GM21737 (cell line): Measurements from ENCODE around the gene SERINC5.
"Not testable (repeated sequence)": the region's sequence is repeated elsewhere in the genome, so short reads cannot be mapped to it uniquely, and the experiment has no call there.

Source experiments
- ATAC-seq: cut with Tn5 transposase; IDR thresholded peaks from one replicate; pipeline ENCODE4 v1.9.1; 2021; ENCODE audit warnings: mild to moderate bottlenecking, moderate library complexity; ENCODE audit not compliant: unreplicated experiment

The SERINC5 gene

DNA sequence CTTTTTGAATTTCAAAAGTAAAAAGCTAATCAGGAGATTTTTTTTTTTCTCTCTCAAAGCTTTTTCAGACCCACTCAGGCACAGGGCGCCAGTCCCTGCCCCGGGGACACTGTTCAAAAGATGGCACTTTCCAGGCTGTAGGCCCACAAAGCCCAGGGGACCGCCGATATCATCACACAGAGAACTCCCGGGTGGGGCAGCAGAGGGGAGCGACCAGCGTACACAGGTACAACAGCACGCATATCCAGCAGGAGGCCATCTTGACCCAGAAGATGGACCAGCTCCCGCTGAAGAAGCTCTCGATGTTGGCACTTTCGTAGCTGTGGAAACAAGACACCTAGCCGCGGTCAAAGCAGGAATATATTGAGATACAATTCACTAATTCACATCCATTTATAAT is 112.4 kb downstream of the SERINC5 start:
- ATAC-seq = no peak

- ATAC-seq = no peak
Measured at GRCh38 chr5:80142996-80143395, 112.9 kb downstream of the SERINC5 start.

DNA sequence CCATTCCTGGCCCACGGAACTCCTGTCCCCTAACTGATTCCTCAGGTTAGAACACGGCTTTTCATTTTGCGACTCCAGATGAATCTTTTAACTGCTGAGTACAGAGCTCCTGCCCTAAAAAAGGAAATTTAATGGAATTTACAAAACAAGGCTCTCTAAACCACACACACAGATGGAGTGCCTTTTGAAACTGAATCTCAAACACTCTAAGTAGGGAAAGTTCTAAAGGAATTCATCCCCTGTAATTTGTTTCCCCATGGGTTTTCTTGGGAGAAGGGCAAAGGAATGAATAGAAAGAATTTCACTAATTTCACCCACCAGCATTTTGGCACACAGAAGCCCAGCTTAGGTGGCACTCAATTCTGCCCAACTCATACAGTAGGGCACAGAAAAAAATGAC is 114.2 kb downstream of the SERINC5 start:
- ATAC-seq = no peak

DNA sequence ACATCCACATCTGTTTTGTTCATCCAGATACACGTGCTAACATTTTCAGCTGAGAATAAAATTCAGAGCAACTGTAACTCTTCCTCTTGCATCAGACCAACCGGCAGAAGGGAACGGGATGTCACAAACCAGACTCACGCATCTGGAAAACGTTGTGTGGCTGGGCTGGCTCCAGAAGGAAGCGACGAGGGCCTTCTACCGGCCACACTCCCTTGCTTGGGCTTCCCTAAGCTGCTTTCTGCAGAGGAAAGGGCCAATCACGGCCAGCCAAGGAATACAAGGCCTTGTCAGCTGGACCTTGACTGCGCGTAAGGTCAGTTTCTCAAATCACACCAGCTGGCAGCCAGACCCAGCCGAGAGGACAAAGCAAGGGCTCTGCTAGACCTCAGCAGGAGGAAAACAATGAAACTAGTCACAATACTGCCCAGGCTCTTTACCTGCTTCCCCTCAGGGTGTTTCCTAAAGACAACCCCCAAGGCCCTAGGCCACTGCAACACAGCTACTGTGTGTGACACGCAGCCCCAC is 114.6 kb downstream of the SERINC5 start:
- ATAC-seq = no peak

GRCh38 chr5:80140496-80140895 is 115.4 kb downstream of the SERINC5 start:
- no peak for ATAC-seq

GRCh38 chr5:80139466-80139972 is 116.3 kb downstream of the SERINC5 start:
- no peak for ATAC-seq

DNA sequence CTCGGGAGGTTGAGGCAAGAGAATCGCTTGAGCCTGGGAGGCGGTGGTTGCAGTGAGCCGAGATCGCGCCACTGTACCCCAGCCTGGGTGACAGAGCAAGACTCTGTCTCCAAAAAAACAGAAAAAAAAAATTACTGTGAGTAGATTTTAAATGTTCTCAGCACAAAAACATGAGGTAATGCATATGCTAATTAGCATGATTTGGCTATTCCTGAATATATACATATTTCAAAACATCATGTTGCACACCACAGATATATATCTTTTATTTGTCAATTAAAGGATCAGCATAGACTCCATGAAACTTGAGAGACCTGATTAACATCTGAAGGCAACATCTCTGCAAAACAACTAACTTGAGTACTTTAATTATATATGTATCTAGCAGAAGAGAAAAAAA is 117.4 kb downstream of the SERINC5 start:
- ATAC-seq = no peak

GRCh38 chr5:80136798-80137197 is 119.0 kb downstream of the SERINC5 start:
- ATAC-seq = not testable (repeated sequence)

DNA sequence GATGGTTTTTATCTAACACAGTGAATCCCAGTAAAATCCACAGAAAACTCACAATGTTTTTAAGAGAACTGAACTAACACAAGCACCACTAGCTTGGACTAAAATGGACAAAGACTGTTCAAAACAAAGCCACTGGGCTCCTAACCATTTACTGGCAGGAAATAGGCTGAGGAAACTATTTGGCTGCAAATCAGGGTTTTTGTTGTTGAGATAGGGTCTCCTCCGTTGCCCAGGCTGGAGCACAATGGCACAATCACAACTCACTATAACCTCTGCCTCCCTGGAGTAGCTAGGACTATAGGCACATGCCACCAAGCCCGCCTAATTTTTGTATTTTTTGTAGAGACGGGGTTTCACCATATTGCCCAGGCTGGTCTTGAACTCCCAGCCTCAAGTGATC is 121.0 kb downstream of the SERINC5 start:
- ATAC-seq = no peak

DNA sequence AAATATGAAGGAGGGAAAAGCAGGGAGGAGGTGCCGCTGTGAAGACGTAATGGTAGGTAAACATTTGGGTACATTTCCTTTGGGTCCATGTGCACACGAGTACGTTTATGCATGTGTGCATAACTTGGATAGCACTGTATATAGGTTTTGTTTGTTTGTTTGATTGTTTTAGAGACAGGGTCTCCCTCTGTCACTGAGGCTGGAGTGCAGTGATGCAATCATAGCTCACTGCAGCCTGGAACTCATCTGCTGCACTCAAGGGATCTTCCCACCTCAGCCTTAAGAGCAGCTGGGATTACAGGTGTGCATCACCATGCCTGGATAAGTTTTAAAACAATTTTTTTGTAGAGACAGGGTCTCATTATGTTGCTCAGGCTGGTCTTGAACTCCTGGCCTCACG is 126.7 kb downstream of the SERINC5 start:
- ATAC-seq = no peak

DNA sequence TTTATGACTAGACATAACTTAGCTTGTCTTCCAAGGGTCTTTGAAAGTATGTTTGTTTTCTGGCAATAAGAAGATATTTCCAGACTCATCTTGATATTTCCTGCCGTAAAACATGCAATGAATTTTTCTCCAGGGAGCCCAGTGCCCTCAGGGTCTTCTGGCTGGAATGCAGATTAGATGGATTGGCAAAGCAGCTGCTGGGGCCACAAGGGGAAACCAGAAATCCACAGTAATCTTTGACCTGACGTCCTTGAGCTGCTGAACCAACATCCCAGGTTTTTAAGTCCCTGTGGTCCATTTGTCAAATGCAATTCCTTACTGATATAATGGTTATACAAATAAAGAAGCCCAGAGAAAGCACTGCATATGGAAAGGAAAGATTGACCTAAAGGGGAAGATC is 127.7 kb downstream of the SERINC5 start:
- ATAC-seq = no peak

- ATAC-seq = no peak
Measured at GRCh38 chr5:80127116-80127552, 128.7 kb downstream of the SERINC5 start.

DNA sequence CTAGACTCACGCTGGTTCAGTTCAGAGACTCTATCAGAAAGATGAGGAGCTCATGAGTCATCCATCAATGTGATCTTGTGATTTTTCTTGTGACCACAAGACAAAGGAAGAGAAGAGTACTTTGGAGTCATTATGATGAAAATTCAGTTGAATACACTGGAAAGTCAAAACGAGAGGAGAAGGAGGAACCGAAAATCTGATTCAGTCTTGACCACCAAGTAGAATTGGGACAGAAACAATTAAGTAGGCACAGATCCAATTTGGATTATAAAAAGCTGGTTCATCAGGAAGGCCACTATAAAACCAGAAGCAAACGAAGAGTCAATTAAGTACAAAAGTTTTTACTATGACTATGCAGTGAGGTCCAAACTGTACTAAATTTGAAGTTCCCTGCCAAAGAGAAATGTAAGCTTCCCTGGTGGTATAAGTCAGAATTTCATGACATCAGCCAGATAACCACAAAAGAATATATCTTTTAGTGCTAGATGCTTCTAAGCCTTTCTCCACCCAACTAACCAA is 129.8 kb downstream of the SERINC5 start:
- peak; percentile 54 for ATAC-seq

DNA sequence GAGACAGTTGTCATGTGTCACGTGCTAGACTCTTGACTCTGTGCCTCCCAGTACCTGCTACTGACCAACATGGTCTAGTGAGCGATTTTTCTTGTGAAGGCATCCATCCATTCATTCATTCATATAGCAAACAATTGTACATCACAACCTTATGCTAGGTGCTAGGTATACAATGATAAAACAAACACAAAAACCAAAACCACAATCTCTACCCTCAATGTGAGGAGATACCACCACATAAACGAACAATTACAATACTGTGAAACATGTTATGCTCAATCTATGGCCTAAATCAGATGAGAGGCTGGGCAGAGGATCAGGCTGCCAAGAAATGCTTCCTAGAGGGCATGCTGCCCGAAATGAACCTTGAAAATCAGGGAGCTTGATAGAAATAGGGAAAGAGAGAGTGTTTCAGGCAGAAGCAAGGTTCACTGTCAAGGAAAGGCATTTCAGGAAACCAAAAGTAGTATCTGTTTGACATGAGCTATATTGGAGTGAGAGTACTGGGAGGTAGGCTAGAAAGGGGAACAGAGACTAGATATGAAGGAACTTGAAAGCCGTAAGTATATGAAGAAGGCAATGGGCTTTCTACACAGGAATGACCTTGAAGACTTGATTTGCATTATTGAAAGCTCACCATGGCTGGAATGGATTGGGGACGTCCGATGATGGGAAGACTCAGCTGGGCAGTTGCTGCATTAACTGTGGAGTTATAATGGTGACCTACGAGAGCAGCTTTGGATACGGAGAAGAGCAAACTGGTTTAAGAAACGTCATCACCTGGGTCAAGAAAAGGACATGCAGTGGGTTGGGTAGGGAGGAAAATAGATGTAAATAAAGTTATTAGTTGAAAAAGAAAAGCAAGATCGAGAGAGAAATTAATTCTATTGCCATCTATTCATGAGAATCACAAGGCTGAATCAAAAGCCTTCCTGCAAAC is 130.6 kb downstream of the SERINC5 start:
- ATAC-seq = peak; percentile 71

GRCh38 chr5:80124121-80124918 is 131.5 kb downstream of the SERINC5 start:
- ATAC-seq = no peak

GRCh38 chr5:80122579-80122978 is 133.3 kb downstream of the SERINC5 start:
- ATAC-seq = no peak

DNA sequence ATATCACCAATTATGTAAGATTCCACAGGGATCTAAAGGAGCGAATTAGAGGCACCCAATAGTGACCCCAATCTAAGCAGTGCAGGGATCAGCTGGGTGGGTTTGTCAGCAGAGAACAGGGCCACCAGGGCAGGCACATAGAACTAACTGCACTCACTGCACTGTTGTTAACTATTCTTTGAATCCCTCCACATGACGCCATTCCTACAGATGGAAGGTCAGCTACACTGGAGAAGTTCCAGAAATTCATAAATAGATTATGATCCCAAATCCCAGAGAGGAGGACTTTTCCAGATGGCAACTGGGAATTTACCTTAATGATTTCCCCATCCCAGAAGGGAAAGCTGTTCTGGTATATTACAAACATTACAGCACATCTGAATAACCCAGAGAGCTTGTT is 136.5 kb downstream of the SERINC5 start:
- ATAC-seq = no peak

GRCh38 chr5:80117446-80117845 is 138.4 kb downstream of the SERINC5 start:
- no peak for ATAC-seq

GRCh38 chr5:80116465-80116864 is 139.4 kb downstream of the SERINC5 start:
- ATAC-seq = no peak

DNA sequence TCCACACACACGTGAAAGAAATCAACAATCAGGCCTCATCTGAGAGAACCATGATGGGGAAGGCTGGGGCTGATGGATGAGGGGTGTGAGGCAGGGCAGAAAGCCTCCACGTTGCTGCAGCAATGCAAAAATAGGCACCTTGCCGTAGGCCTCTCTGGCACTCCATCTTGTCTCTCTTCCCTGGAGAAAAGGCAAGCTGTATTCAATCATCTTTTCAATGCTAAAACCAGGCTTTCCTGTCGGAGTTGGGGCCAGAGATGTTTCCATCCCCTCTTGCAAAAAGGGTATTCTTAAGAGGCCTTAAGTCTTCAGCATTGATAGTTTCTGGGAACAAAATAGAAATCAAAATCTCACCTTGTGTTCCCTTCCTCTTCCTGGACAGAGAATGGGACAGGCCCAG is 139.8 kb downstream of the SERINC5 start:
- no peak for ATAC-seq

- ATAC-seq = no peak
Measured at GRCh38 chr5:80114860-80115259, 141.0 kb downstream of the SERINC5 start.
